Spleen (tissue), 11 donors: ENCODE data around the gene GRIK5. TPM values are rescaled to one million over a fixed set of nuclear protein-coding genes. Genes with fewer than 3 reads are reported as not detected.

Experiments
- DNase-seq: peaks from one replicate; pipeline ENCODE4 v3.0.0-alpha.2; 2020
- H3K27ac ChIP-seq, 8 donors: fragments of 200-600 bp; sonication (generic) in 7 of 8; 1 replicate in 4 of 8; 2 replicates in 4 of 8; pipeline versions ENCODE4 v1.5.0 to v1.8.0; 2016 to 2021; ENCODE audit warnings: inconsistent platforms in 4 of 8, mild to moderate bottlenecking in 4 of 8, moderate library complexity in 1 of 8
- H3K27me3 ChIP-seq, 7 donors: fragments of 200-600 bp; sonication (generic) in 6 of 7; replicated peaks in 1 of 7; 1 replicate in 4 of 7; 2 replicates in 3 of 7; pipeline versions ENCODE4 v1.5.0 to v1.8.0; 2016 to 2021; ENCODE audit warnings: inconsistent platforms in 3 of 7, mild to moderate bottlenecking in 1 of 7
- H3K36me3 ChIP-seq, 6 donors: fragments of 200-600 bp; sonication (generic) in 5 of 6; 1 replicate in 4 of 6; 2 replicates in 2 of 6; pipeline versions ENCODE4 v1.5.0 to v1.8.0; 2016 to 2021; ENCODE audit warnings: inconsistent platforms in 2 of 6
- H3K4me1 ChIP-seq, 6 donors: fragments of 200-600 bp; sonication (generic) in 5 of 6; 1 replicate in 3 of 6; 2 replicates in 3 of 6; pipeline versions ENCODE4 v1.5.0 to v1.8.0; 2016 to 2021; ENCODE audit warnings: inconsistent platforms in 3 of 6
- H3K4me3 ChIP-seq, 8 donors: fragments of 200-600 bp; sonication (generic) in 7 of 8; 1 replicate in 4 of 8; 2 replicates in 4 of 8; pipeline versions ENCODE4 v1.5.0 to v1.8.0; 2016 to 2021; ENCODE audit warnings: inconsistent platforms in 4 of 8, mild to moderate bottlenecking in 4 of 8, moderate library complexity in 2 of 8
- H3K9me3 ChIP-seq, 8 donors: fragments of 200-600 bp; sonication (generic) in 7 of 8; 1 replicate in 4 of 8; 2 replicates in 4 of 8; pipeline versions ENCODE4 v1.5.0 to v1.8.0; 2016 to 2021; ENCODE audit warnings: inconsistent platforms in 4 of 8
- CTCF ChIP-seq, 11 experiments: fragments of 200-600 bp in 7 of 11; fragments of 450-650 bp in 4 of 11; sonication (generic) in 4 of 11; IDR thresholded peaks in 8 of 11; conservative IDR thresholded peaks in 3 of 11; 1 replicate in 7 of 11; 2 replicates in 4 of 11; pipeline versions ENCODE4 v1.4.0 to v1.8.0; 2016 to 2021; ENCODE audit warnings: antibody characterized with exemption in 11 of 11, inconsistent platforms in 4 of 11, mild to moderate bottlenecking in 1 of 11
- POLR2A ChIP-seq, 3 donors: fragments of 450-650 bp; IDR thresholded peaks; one replicate each; pipeline ENCODE4 v1.5.1; 2017; ENCODE audit warnings: antibody characterized with exemption in 3 of 3, mild to moderate bottlenecking in 1 of 3
- POLR2AphosphoS5 ChIP-seq, 3 donors: sonication (generic); formaldehyde crosslinking; IDR thresholded peaks; one replicate each; pipeline ENCODE4 v1.5.1; 2017; ENCODE audit warnings: antibody characterized with exemption in 3 of 3
- WGBS, 5 donors: extraction: QIAGEN DNeasy Blood & Tissue Kit in 3 of 5; methylation state at CpG; one replicate each; pipeline versions ENCODE4 v1.1.5 to v1.1.7; 2013 to 2018; 5-methylcytosine and 5-hydroxymethylcytosine counted together
- intact Hi-C: fragments of 100-400 bp; cut with DNase I; formaldehyde crosslinking; loops from one replicate; pipeline ENCODE4 v1.15.0; 2023; ENCODE audit warnings: low total_unique reads
- polyA plus RNA-seq, 3 donors: library from polyadenylated mRNA; stranded (reverse); fragments of 200-250 nt; gene quantifications; one replicate each; pipeline ENCODE4 v1.2.1, GENCODE V29; 2013
- total RNA-seq, 7 donors: library from RNA; depleted of rRNA in 3 of 7; stranded (reverse); fragments of >200 nt in 3 of 7; fragmentation: NEBNext Ultra II Directional in 4 of 7; extraction: Animal tissue kit (Norgen Biotek cat#: 25700) in 4 of 7; gene quantifications; one replicate each; pipeline versions ENCODE4 v1.1.0 to v1.2.1, GENCODE V29; 2016 to 2021
- donor health status: healthy with polysubstance abuse.
- donor health status: DM: no; HTN: no; CAD: no; lungs with moderate emphysema.
- donor health status: DM: no; HTN: no; CAD: no.
- donor health status: Bipolar disorder and iron deficiency.
- donor health status: healthy.
- donor health status: DM: no; HTN: no; CAD: no.
- donor health status: DM: yes; HTN: yes; CAD: no.

The GRIK5 gene
- total and polyA plus RNA-seq, 10 donors: 0.94 to 4.7 (median 2.1) TPM

- TF ChIP-seq POLR2AphosphoS5 (IDR thresholded peaks at IDR 0.05) (no peak), CTCF (IDR thresholded peaks at IDR 0.05 in 8 of 11, conservative IDR thresholded peaks at IDR 0.05 in 3 of 11) (no peak), POLR2A (IDR thresholded peaks at IDR 0.05) (no peak)
- no peaks in the 10 kb centered on the region for H3K9me3 ChIP-seq
- WGBS, 5 donors: 56 to 88% (median 74%) methylated on average over 12 of the region's 12 CpGs
- H3K4me1 ChIP-seq: peaks cover 0 to 5% (median 0%) of the 10 kb centered on the region in 6 donors
- peaks cover 0 to 14% (median 0%) of the 10 kb centered on the region in 7 donors for H3K27me3 ChIP-seq
- H3K36me3 ChIP-seq: no peaks in the 10 kb centered on the region
- H3K27ac ChIP-seq: peak overlapping the region in 2 of 8 donors; percentile 16 to 28
- intact Hi-C loops: no loop called here
- DNase-seq: no peak
- no peak overlapping the region for H3K4me3 ChIP-seq
Observed at GRCh38 chr19:42024622-42025111, 45.3 kb downstream of the GRIK5 start.

- peaks cover 0 to 5% (median 0%) of the 10 kb centered on the region in 6 donors for H3K4me1 ChIP-seq
- DNase-seq: no peak
- TF ChIP-seq POLR2A (IDR thresholded peaks at IDR 0.05) (no peak), POLR2AphosphoS5 (IDR thresholded peaks at IDR 0.05) (no peak), CTCF (IDR thresholded peaks at IDR 0.05 in 8 of 11, conservative IDR thresholded peaks at IDR 0.05 in 3 of 11) (no peak)
- no peak overlapping the region for H3K4me3 ChIP-seq
- H3K27ac ChIP-seq: no peak overlapping the region
- peaks cover 0 to 3% (median 0%) of the 10 kb centered on the region in 8 donors for H3K9me3 ChIP-seq
- H3K36me3 ChIP-seq: no peaks in the 10 kb centered on the region
- intact Hi-C loops: no loop called here
- WGBS, 5 donors: 84 to 91% (median 85%) methylated on average over 4 of the region's 4 CpGs
- H3K27me3 ChIP-seq: peaks cover 0 to 14% (median 0%) of the 10 kb centered on the region in 7 donors
Observed at GRCh38 chr19:42023943-42024260, 46.1 kb downstream of the GRIK5 start.

GRCh38 chr19:42023121-42023942, 46.7 kb downstream of the GRIK5 start:
- Histone ChIP-seq H3K9me3 (peaks cover 0 to 3% (median 0%) of the 10 kb centered on the region in 8 donors), H3K27ac (no peak overlapping the region), H3K36me3 (no peaks in the 10 kb centered on the region), H3K4me1 (peaks cover 0 to 5% (median 0%) of the 10 kb centered on the region in 6 donors), H3K4me3 (no peak overlapping the region), H3K27me3 (peaks cover 0 to 14% (median 0%) of the 10 kb centered on the region in 7 donors)
- 76 to 89% (median 82%) methylated on average over 17 of the region's 17 CpGs for WGBS, 5 donors
- TF ChIP-seq POLR2AphosphoS5 (IDR thresholded peaks at IDR 0.05) (no peak), CTCF (IDR thresholded peaks at IDR 0.05 in 8 of 11, conservative IDR thresholded peaks at IDR 0.05 in 3 of 11) (peak in 2 of 11 experiments; percentile 7 to 23), POLR2A (IDR thresholded peaks at IDR 0.05) (no peak)
- intact Hi-C loops: no loop called here
- DNase-seq: no peak

GRCh38 chr19:42022616-42023015, 47.4 kb downstream of the GRIK5 start:
- intact Hi-C loops: no loop called here

More at GRCh38 chr19:42022616-42023015, 47.4 kb downstream of the GRIK5 start:
- TF ChIP-seq CTCF (IDR thresholded peaks at IDR 0.05 in 8 of 11, conservative IDR thresholded peaks at IDR 0.05 in 3 of 11) (no peak), POLR2A (IDR thresholded peaks at IDR 0.05) (no peak), POLR2AphosphoS5 (IDR thresholded peaks at IDR 0.05) (no peak)
- peaks cover 0 to 3% (median 0%) of the 10 kb centered on the region in 8 donors for H3K9me3 ChIP-seq
- no peak for DNase-seq
- H3K4me3 ChIP-seq: no peak overlapping the region
- no peak overlapping the region for H3K27ac ChIP-seq
- peaks cover 0 to 14% (median 0%) of the 10 kb centered on the region in 7 donors for H3K27me3 ChIP-seq
- 75 to 86% (median 81%) methylated on average over 5 of the region's 5 CpGs for WGBS, 5 donors
- H3K36me3 ChIP-seq: no peaks in the 10 kb centered on the region
- H3K4me1 ChIP-seq: peaks cover 0 to 5% (median 0%) of the 10 kb centered on the region in 6 donors
